RWPE1 (cell line): ENCODE results near the gene PSPC1.

Experiments
- CTCF ChIA-PET: fragments of 350-600 bp; sonication (Branson Sonifier 250); formaldehyde crosslinking; extraction: SDS; loops from one replicate; lab custom pipeline; 2021; lab: Yijun Ruan, JAX
- POLR2A ChIA-PET: fragments of 400-600 bp; formaldehyde crosslinking; extraction: SDS; loops from one replicate; lab custom pipeline; 2020; ENCODE audit warnings: antibody characterized with exemption; ENCODE audit not compliant: low non-redundant PET; lab: Yijun Ruan, JAX
- DNase-seq: peaks from one replicate; pipeline ENCODE4 v3.0.0; 2012; ENCODE audit warnings: low spot score
- H3K27ac ChIP-seq: fragments of 450-650 bp; 2 replicates; pipeline ENCODE4 v1.5.1; 2017
- CTCF ChIP-seq: fragments of 450-650 bp; conservative IDR thresholded peaks from 2 replicates; pipeline ENCODE4 v1.5.1; 2017; ENCODE audit warnings: low read depth, mild to moderate bottlenecking

Gene PSPC1

GRCh38 chr13:19810996-19811881 lies 28.5 kb upstream of the PSPC1 start:
- H3K27ac ChIP-seq = no peak overlapping the region
- no peak for TF ChIP-seq CTCF
- no peak for DNase-seq
- CTCF ChIA-PET = interaction anchor here (0.7 kb wide), 1 partner anchor 607 kb away, joined by 3 read pairs; no protein-coding TSS in a partner anchor
- POLR2A ChIA-PET = no interaction called here

- CTCF ChIA-PET = no interaction called here
These were observed 27.4 kb upstream of the PSPC1 start for GRCh38 chr13:19810151-19810550.

GRCh38 chr13:19805765-19806164 lies 23.0 kb upstream of the PSPC1 start:
- DNase-seq = no peak
- CTCF ChIA-PET = no interaction called here
- no peak overlapping the region for H3K27ac ChIP-seq
- TF ChIP-seq CTCF = no peak
- POLR2A ChIA-PET = no interaction called here

More at GRCh38 chr13:19810151-19810550, 27.4 kb upstream of the PSPC1 start:
- no peak overlapping the region for H3K27ac ChIP-seq
- TF ChIP-seq CTCF = no peak
- no peak for DNase-seq
- POLR2A ChIA-PET = no interaction called here

GRCh38 chr13:19795956-19796355 lies 13.2 kb upstream of the PSPC1 start:
- CTCF ChIA-PET = no interaction called here
- DNase-seq = no peak
- H3K27ac ChIP-seq = no peak overlapping the region
- POLR2A ChIA-PET = no interaction called here
- TF ChIP-seq CTCF = no peak

- DNase-seq = peak; percentile 65
- TF ChIP-seq CTCF = no peak
- H3K27ac ChIP-seq = peak overlapping the region; percentile 51
- ChIA-PET CTCF (interaction anchor here (0.6 to 0.9 kb wide), 3 partner anchors 11 to 166 kb away, joined by 3 read pairs; no protein-coding TSS in a partner anchor), POLR2A (no interaction called here)
These were observed 11.9 kb upstream of the PSPC1 start for GRCh38 chr13:19794631-19795030.

- TF ChIP-seq CTCF = no peak
- ChIA-PET POLR2A (no interaction called here), CTCF (interaction anchor here (0.7 kb wide), 1 partner anchor 126 kb away, joined by 4 read pairs; no protein-coding TSS in a partner anchor)
- DNase-seq = no peak
- no peak overlapping the region for H3K27ac ChIP-seq
These were observed 9.3 kb upstream of the PSPC1 start for GRCh38 chr13:19791953-19792537.
